ENCODE measurements around the gene RANGAP1. TPM values are rescaled to one million over a fixed set of nuclear protein-coding genes. Genes with fewer than 3 reads are reported as not detected.

RANGAP1 gene
- polyA plus RNA-seq, 1 experiment: 145 TPM

- ChIA-PET CTCF (no interaction called here), POLR2A (no interaction called here)
- Histone ChIP-seq H3K36me3 (ENCODE audit: control insufficient read depth, insufficient read depth, low read length) (peaks cover under 1% of the 10 kb centered on the region), H3K4me3 (ENCODE audit: low read depth, low read length) (no peak overlapping the region), H3K27me3 (ENCODE audit: control insufficient read depth, insufficient read depth, low read length) (no peaks in the 10 kb centered on the region)
- DNase-seq (ENCODE audit: low read depth): no peak
- TF ChIP-seq CTCF (IDR thresholded peaks at IDR 0.05; ENCODE audit: insufficient read depth, low read depth, low read length): no peak
Measured at GRCh38 chr22:41241133-41241676, 44.8 kb downstream of the RANGAP1 start.

GRCh38 chr22:41240377-41241132, 45.4 kb downstream of the RANGAP1 start, which contains the start of gene CHADL:
Gene CHADL, minus strand, starts transcription at chr22:41240931. Its CDS starts 50 bp downstream, at chr22:41240881.
- TF ChIP-seq CTCF (IDR thresholded peaks at IDR 0.05; ENCODE audit: insufficient read depth, low read depth, low read length): no peak
- ChIA-PET POLR2A (no interaction called here), CTCF (no interaction called here)
- DNase-seq (ENCODE audit: low read depth): no peak
- no peaks in the 10 kb centered on the region for H3K27me3 ChIP-seq (ENCODE audit: control insufficient read depth, insufficient read depth, low read length)
- no peak within 1 kb of the TSS for H3K4me3 ChIP-seq (ENCODE audit: low read depth, low read length)
- no peaks in the 10 kb centered on the region; the same call in 1 of the 2 replicates for H3K36me3 ChIP-seq (ENCODE audit: control insufficient read depth, insufficient read depth, low read length)

- ChIA-PET CTCF (no interaction called here), POLR2A (no interaction called here)
- no peak for DNase-seq (ENCODE audit: low read depth)
- Histone ChIP-seq H3K4me3 (ENCODE audit: low read depth, low read length) (no peak overlapping the region), H3K36me3 (ENCODE audit: control insufficient read depth, insufficient read depth, low read length) (no peaks in the 10 kb centered on the region), H3K27me3 (ENCODE audit: control insufficient read depth, insufficient read depth, low read length) (no peaks in the 10 kb centered on the region)
- no peak for TF ChIP-seq CTCF (IDR thresholded peaks at IDR 0.05; ENCODE audit: insufficient read depth, low read depth, low read length)
Measured at GRCh38 chr22:41239443-41240128, 46.4 kb downstream of the RANGAP1 start.

- CTCF ChIA-PET: interaction anchor here (0.8 to 2.3 kb wide), 2 partner anchors 63 to 316 kb away, joined by 3 to 14 read pairs; partner anchors contain the start of gene ZC3H7B
- no peak for TF ChIP-seq CTCF (IDR thresholded peaks at IDR 0.05; ENCODE audit: insufficient read depth, low read depth, low read length)
- POLR2A ChIA-PET: no interaction called here
- Histone ChIP-seq H3K4me3 (ENCODE audit: low read depth, low read length) (no peak overlapping the region), H3K36me3 (ENCODE audit: control insufficient read depth, insufficient read depth, low read length) (no peaks in the 10 kb centered on the region), H3K27me3 (ENCODE audit: control insufficient read depth, insufficient read depth, low read length) (no peaks in the 10 kb centered on the region)
- DNase-seq (ENCODE audit: low read depth): no peak
Measured at GRCh38 chr22:41238570-41239442, 47.2 kb downstream of the RANGAP1 start.
